ENCODE data around the gene BHLHE41. TPM values are rescaled to one million over a fixed set of nuclear protein-coding genes. Genes with fewer than 3 reads are reported as not detected.

The BHLHE41 gene
- total and polyA plus RNA-seq, 8 donors = 3.8 to 29.4 (median 10.9) TPM

- FAIRE-seq = no peak
- WGBS, 2 donors = 82% methylated on average over 6 of the region's 6 CpGs
- TF ChIP-seq CTCF (IDR thresholded peaks at IDR 0.05) = no peak
- Histone ChIP-seq H3K4me1 (no peaks in the 10 kb centered on the region), H3K27ac (no peak overlapping the region), H3K4me3 (no peak overlapping the region), H3K36me3 (no peaks in the 10 kb centered on the region), H3K27me3 (no peaks in the 10 kb centered on the region), H3K9me3 (no peaks in the 10 kb centered on the region)
- DNase-seq = no peak
- intact Hi-C loops (cut with DNase I) = no loop called here
- ATAC-seq = no peak
Observed at GRCh38 chr12:26091822-26092221, 33.0 kb downstream of the BHLHE41 start.

GRCh38 chr12:26090836-26091510, 33.9 kb downstream of the BHLHE41 start:
- intact Hi-C loops (cut with DNase I) = no loop called here
- H3K27ac ChIP-seq = no peak overlapping the region
- H3K4me3 ChIP-seq = no peak overlapping the region
- no peaks in the 10 kb centered on the region for H3K4me1 ChIP-seq
- TF ChIP-seq CTCF (IDR thresholded peaks at IDR 0.05) = no peak
- no peak for ATAC-seq
- FAIRE-seq = no peak
- H3K9me3 ChIP-seq = no peaks in the 10 kb centered on the region
- no peaks in the 10 kb centered on the region for H3K27me3 ChIP-seq
- DNase-seq = no peak
- 84 to 90% methylated on average over 11 of the region's 11 CpGs for WGBS, 2 donors
- no peaks in the 10 kb centered on the region for H3K36me3 ChIP-seq

GRCh38 chr12:26088998-26089397, 35.8 kb downstream of the BHLHE41 start:
- H3K4me3 ChIP-seq = no peak overlapping the region
- TF ChIP-seq CTCF (IDR thresholded peaks at IDR 0.05) = no peak
- ATAC-seq = peak in 1 of 4 donors; percentile 30
- WGBS, 2 donors = 55 to 67% methylated on average over 2 of the region's 2 CpGs
- no peaks in the 10 kb centered on the region for H3K36me3 ChIP-seq
- H3K4me1 ChIP-seq = no peaks in the 10 kb centered on the region
- no peak overlapping the region for H3K27ac ChIP-seq
- no peak for FAIRE-seq
- H3K27me3 ChIP-seq = no peaks in the 10 kb centered on the region
- no peaks in the 10 kb centered on the region for H3K9me3 ChIP-seq
- intact Hi-C loops (cut with DNase I) = no loop called here
- DNase-seq = no peak

GRCh38 chr12:26086936-26087335, 37.9 kb downstream of the BHLHE41 start:
- Histone ChIP-seq H3K4me3 (no peak overlapping the region), H3K4me1 (no peaks in the 10 kb centered on the region), H3K27ac (no peak overlapping the region), H3K9me3 (no peaks in the 10 kb centered on the region), H3K27me3 (no peaks in the 10 kb centered on the region), H3K36me3 (no peaks in the 10 kb centered on the region)
- 82 to 88% methylated on average over 1 of the region's 1 CpG for WGBS, 2 donors
- intact Hi-C loops (cut with DNase I) = no loop called here
- FAIRE-seq = no peak
- no peak for ATAC-seq
- TF ChIP-seq CTCF (IDR thresholded peaks at IDR 0.05) = no peak
- DNase-seq = no peak

GRCh38 chr12:26080911-26081310, 43.9 kb downstream of the BHLHE41 start:
- H3K9me3 ChIP-seq = no peaks in the 10 kb centered on the region
- DNase-seq = no peak
- no peaks in the 10 kb centered on the region for H3K4me1 ChIP-seq
- no peak for TF ChIP-seq CTCF (IDR thresholded peaks at IDR 0.05)
- intact Hi-C loops (cut with DNase I) = no loop called here
- FAIRE-seq = no peak
- 78 to 80% methylated on average over 1 of the region's 1 CpG for WGBS, 2 donors
- no peaks in the 10 kb centered on the region for H3K36me3 ChIP-seq
- ATAC-seq = no peak
- H3K4me3 ChIP-seq = no peak overlapping the region
- H3K27me3 ChIP-seq = no peaks in the 10 kb centered on the region
- no peak overlapping the region for H3K27ac ChIP-seq
